Esophagus squamous epithelium (tissue), 4 donors: ENCODE measurements around the gene CHSY3.

ENCODE experiments used
- POLR2A ChIP-seq, 4 donors: fragments of 450-650 bp; IDR thresholded peaks; one replicate each; pipeline ENCODE4 v1.6.1; 2017; ENCODE audit warnings: antibody characterized with exemption in 4 of 4, mild to moderate bottlenecking in 4 of 4, moderate library complexity in 3 of 4
- TF ChIP-seq, protein P1 (sequence below), 6 experiments: fragments of 450-650 bp in 4 of 6; fragments of 200-600 bp in 2 of 6; sonication (generic) in 2 of 6; IDR thresholded peaks; one replicate each; pipeline ENCODE4 v1.5.1; 2016 to 2019; ENCODE audit warnings: antibody characterized with exemption in 6 of 6, mild to moderate bottlenecking in 4 of 6, moderate library complexity in 4 of 6

DNA sequence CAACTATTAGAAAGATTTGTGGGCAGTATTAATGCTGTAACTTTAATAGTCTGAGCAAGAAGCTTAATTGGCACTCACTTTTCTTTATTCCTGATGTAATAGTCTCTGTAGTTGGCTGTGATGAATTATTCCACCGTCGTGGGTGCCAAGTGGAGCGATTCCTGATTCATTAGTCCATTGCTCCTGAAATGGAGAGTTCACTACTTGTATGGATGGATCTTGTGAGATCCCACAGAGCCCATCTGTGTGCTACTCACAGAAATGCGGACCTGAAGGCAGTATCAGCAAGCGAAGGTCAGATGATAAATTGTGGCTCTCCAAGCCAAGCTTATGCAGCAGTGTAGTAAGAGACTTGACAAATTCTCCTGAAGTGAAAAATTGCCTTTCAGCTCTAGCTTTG is 212.2 kb downstream of the CHSY3 start:
- TF ChIP-seq, protein P1, sequence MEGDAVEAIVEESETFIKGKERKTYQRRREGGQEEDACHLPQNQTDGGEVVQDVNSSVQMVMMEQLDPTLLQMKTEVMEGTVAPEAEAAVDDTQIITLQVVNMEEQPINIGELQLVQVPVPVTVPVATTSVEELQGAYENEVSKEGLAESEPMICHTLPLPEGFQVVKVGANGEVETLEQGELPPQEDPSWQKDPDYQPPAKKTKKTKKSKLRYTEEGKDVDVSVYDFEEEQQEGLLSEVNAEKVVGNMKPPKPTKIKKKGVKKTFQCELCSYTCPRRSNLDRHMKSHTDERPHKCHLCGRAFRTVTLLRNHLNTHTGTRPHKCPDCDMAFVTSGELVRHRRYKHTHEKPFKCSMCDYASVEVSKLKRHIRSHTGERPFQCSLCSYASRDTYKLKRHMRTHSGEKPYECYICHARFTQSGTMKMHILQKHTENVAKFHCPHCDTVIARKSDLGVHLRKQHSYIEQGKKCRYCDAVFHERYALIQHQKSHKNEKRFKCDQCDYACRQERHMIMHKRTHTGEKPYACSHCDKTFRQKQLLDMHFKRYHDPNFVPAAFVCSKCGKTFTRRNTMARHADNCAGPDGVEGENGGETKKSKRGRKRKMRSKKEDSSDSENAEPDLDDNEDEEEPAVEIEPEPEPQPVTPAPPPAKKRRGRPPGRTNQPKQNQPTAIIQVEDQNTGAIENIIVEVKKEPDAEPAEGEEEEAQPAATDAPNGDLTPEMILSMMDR (IDR thresholded peaks at IDR 0.05): no peak
- no peak for TF ChIP-seq POLR2A (IDR thresholded peaks at IDR 0.05)
